SK-MEL-5 (cell line): ENCODE data around the gene IQUB. TPM values are rescaled to one million over a fixed set of nuclear protein-coding genes. Genes with fewer than 3 reads are reported as not detected.
"Not testable (repeated sequence)": the region's sequence is repeated elsewhere in the genome, so short reads cannot be mapped to it uniquely, and the experiment has no call there.

Experiments used
- DNase-seq: peaks from one replicate; pipeline ENCODE4 v3.0.0-alpha.2; 2016; ENCODE audit warnings: low read depth, low spot score
- in situ Hi-C: cut with HindIII; loops from 2 replicates; pipeline ENCODE4 v1.10.0; 2016; ENCODE audit warnings: low sequenced_read_pairs, high pct_unique_total_duplicates, low pct_unique_long_range_greater_than_20kb
- total RNA-seq: library from RNA; depleted of rRNA; stranded (reverse); fragments of >200 nt; shearing (Covaris generic); gene quantifications from 2 replicates; pipeline ENCODE4 v1.2.3, GENCODE V29; 2014

IQUB gene
- total RNA-seq, 1 experiment from 2014 or later, result 0.18 TPM

DNA sequence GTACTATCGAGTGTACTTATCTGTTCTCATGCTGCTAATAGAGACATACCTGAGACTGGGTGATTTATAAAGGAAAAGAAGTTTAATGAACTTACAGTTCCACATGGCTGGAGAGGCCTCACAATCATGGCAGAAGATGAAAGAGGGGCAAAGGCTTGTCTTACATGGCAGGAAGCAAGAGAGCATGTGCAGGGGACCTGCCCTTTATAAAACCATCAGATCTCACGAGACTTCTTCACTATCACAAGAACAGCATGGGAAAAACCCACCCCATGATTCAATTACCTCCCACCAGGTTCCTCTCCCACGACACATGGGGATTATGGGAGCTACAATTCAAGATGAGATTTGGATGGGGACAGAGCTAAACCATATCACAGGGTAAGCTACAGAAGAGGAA, 18.8 kb upstream of the IQUB start:
- in situ Hi-C loops, result no loop called here
- no peak for DNase-seq

GRCh38 chr7:123552641-123553040, 18.2 kb upstream of the IQUB start:
- no peak for DNase-seq
- in situ Hi-C loops, result no loop called here

- in situ Hi-C loops, DNase-seq: not testable (repeated sequence)
Observed at GRCh38 chr7:123552134-123552533, 17.7 kb upstream of the IQUB start.

DNA sequence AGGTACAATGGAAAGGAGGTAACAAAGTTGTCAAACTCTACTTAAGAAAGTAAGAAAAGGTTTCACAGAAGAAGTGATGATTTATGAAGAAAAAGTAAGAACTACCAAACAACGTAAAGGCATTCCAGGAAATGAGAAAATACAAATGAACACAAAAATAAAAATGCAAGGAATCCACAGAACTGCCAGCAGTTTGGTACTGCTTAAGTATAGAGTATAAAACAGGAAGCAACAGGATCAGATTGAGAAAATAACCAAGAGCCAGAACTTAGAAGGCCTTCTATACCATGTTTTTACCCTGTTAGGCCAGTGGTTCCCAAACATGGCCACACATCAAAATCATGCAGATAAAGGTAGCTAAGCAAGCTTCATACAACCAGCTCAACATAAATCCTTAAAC, 14.0 kb upstream of the IQUB start:
- no peak for DNase-seq
- in situ Hi-C loops, result no loop called here

DNA sequence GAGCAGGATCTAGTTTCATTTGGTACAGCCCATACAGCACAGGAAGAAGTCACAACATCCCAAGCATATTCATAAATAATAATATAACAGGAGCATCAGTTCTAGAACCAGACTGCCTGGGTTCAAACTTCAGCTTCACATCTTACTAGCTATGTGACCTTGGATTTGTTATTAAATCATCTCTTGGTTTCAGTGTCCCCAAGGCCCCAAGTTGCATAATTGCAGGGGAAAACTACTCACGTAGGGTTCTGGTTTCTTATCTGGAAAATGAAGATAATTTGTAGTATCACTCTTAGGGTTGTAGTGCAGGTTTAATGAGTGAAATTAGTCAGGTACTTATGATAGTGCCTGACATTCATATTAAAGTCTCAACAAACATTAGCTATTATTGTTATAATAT, 5.5 kb upstream of the IQUB start:
- in situ Hi-C loops, result no loop called here
- DNase-seq, result no peak

DNA sequence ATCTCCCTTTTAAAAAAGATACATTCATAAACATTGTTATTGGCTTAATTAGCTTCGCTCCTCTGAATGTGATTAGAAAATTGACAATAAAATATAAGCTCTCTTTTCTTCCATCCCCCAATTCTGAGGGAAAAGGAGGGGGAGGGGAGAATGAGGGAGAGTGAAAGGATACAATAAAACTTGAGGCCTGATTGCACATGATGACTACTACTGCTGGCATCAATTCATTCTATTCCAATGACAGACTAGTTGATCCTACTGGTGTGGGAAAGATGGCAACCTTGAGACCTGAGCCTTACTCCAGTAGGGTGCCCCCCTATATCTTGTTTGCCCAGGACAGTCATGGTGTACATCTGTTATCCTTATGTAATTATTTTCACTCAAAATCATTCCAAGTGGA, 4.5 kb upstream of the IQUB start:
- DNase-seq, result no peak
- in situ Hi-C loops, result no loop called here

DNA sequence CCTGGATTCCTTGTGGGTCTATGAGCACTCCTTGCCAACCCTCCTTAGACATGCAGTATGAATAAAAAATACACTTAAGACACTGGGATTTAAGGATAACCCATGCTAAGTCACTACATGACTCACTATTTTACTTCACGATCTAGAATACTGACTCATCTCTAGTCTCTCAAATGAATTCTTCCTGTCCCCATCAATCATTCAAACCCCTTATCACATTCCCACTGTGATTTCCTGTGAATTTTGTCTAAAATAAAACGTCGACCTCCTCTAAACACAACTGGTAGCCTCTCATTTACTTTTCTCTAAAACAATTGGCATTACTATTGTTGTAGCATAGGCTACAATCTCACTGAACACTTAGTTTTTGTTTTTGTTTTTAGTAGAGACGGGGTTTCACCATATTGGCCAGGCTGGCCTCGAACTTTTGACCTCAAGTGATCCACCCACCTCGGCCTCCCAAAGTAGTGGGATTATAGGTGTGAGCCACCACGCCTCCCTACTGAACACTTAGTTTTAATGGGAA, 3.9 kb upstream of the IQUB start:
- in situ Hi-C loops, result no loop called here
- no peak for DNase-seq

GRCh38 chr7:123537026-123537642, 2.7 kb upstream of the IQUB start:
- in situ Hi-C loops, result no loop called here
- DNase-seq, result peak; percentile 55

DNA sequence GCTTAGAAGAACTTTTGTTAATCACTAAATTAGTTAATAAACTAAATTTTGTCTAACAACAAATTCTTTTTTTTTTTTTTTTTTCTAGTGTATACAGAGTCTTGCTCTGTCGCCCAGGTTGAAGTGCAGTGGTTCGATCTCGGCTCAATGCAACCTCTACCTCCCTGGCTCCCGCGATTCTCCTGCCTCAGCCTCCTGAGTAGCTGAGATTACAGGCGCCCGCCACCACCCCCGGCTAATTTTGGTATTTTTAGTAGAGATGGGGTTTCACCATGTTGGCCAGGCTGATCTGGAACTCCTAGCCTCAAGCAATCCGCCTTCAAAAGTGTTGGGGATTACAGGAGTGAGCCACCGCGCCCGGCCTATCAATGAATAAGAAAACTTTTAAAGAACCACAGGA, 1.1 kb upstream of the IQUB start:
- no peak for DNase-seq
- in situ Hi-C loops, result no loop called here

DNA sequence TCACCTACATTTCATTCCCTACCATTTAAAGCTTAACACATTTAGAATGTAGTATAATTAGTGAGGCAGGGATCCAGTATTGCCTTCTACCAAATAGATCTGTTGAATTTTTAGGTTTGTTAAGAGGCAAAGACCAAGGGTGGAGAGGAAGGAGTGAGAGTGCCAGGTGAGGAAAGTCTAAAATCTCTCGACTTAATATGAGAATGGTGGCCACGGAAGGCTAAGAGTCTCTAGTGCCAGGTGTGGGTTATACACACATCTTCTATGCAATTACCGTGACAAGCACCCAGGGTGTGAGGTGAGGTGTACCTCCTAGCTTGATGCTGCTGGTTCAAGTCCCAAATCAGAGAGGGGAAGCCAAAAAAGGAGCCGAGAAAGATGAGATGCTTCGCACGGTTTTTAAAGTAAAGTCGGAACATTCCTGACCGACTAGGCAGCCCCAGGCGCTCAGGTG, 439 bp downstream of the IQUB start:
- DNase-seq, result no peak
- in situ Hi-C loops, result no loop called here

DNA sequence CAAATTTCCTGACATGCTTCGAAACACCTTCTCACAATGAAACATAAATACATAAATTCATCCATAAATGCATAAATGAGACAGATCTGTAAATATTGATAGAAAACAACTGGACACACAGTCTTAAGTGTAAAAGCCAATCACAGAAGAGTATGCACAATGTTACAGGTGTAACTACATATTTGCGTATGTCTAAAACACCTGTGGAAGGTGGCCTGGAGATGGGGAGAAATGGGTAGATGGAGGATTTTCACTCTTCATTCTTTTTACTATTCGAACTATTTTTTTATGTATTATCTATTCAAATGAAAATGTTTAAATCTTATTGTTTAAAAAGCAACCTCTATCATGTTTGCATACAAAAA, 860 bp downstream of the IQUB start:
- in situ Hi-C loops, result no loop called here
- no peak for DNase-seq

GRCh38 chr7:123532788-123533552, 1.4 kb downstream of the IQUB start:
- DNase-seq, in situ Hi-C loops: not testable (repeated sequence)

DNA sequence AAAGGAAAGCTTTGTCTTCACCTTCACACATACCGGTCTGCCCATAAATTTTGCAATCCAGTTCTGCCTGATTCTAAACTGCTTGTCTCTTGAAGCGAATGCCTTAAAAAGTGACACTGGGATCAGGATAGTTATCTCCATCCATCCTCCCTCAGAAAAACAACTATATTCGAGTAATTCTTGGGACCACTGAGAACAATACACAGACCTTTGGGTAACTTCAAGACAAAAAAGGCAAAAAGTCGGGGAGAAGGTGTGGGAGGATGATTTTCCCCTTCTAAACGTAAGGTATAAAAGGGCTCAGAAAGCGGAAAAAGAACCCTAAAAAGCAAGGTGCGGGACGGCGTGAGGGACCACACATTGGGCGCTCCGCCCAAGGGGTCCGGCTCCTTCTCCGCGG, 2.1 kb downstream of the IQUB start:
- in situ Hi-C loops, DNase-seq: not testable (repeated sequence)

DNA sequence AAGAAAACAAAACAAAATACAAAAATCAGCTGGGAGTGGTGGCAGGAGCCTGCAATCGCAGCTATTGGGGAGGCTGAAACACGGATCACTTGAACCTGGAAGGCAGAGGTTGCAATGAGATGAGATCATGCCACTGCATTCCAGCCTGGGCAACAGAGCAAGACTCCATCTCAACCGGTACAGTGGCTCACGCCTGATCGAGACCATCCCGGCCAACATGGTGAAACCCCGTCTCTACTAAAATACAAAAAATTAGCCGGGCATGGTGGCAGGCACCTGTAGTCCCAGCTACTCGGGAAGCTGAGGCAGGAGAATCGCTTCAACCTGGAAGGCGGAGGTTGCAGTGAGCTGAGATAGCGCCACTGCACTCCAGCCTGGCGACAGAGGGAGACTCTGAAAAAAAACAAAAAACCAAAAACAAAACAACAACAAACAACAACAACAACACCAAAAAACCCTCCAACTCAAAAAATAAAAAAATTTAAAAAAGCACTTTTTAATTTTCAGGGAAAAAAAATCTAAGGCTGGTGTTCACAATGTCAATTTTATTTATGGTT, 4.3 kb downstream of the IQUB start:
- in situ Hi-C loops, result not testable (repeated sequence)

GRCh38 chr7:123528265-123528664, 6.1 kb downstream of the IQUB start:
- in situ Hi-C loops, result no loop called here
- DNase-seq, result no peak

More for the DNA sequence above, 4.3 kb downstream of the IQUB start:
- DNase-seq, result not testable (repeated sequence)

- DNase-seq, in situ Hi-C loops: not testable (repeated sequence)
Observed at GRCh38 chr7:123527712-123528225, 6.6 kb downstream of the IQUB start.

GRCh38 chr7:123526533-123526932, 7.9 kb downstream of the IQUB start:
- in situ Hi-C loops, DNase-seq: not testable (repeated sequence)

GRCh38 chr7:123522066-123522465, 12.3 kb downstream of the IQUB start:
- no peak for DNase-seq
- in situ Hi-C loops, result no loop called here
